Upper lobe of right lung (tissue), 1 donor: Measurements from ENCODE around the gene RAB18. TPM values are rescaled to one million over a fixed set of nuclear protein-coding genes. Genes with fewer than 3 reads are reported as not detected.
A peak's percentile ranks its signal among the peaks of the same experiment; 100 is the strongest.

ENCODE experiments used
- ATAC-seq: fragments of 200-7000 bp; cut with Tn5 transposase; one replicate; pipeline ENCODE4 v1.9.1; 2020; ENCODE audit warnings: mild to moderate bottlenecking, moderate library complexity
- DNase-seq: peaks from one replicate; pipeline ENCODE4 v3.0.0-alpha.2; 2020
- H3K27ac ChIP-seq: fragments of 200-600 bp; one replicate; pipeline ENCODE4 v1.8.0; 2022
- H3K27me3 ChIP-seq: fragments of 200-600 bp; one replicate; pipeline ENCODE4 v1.8.0; 2022; ENCODE audit warnings: mild to moderate bottlenecking
- H3K36me3 ChIP-seq: fragments of 200-600 bp; one replicate; pipeline ENCODE4 v1.8.0; 2022
- H3K4me1 ChIP-seq: fragments of 200-600 bp; one replicate; pipeline ENCODE4 v1.8.0; 2022
- H3K4me3 ChIP-seq: fragments of 200-600 bp; one replicate; pipeline ENCODE4 v1.8.0; 2022; ENCODE audit warnings: mild to moderate bottlenecking
- H3K9me3 ChIP-seq: fragments of 200-600 bp; one replicate; pipeline ENCODE4 v1.8.0; 2022
- intact Hi-C: fragments of 100-400 bp; cut with DNase I; formaldehyde crosslinking; loops from one replicate; pipeline ENCODE4 v1.11.0; 2022
- total RNA-seq: library from RNA; stranded (reverse); fragmentation: NEBNext Ultra II Directional; extraction: Animal tissue kit (Norgen Biotek cat#: 25700); gene quantifications from one replicate; pipeline ENCODE4 v1.2.1, GENCODE V29; 2021
- TF ChIP-seq, protein P1 (sequence below): fragments of 200-600 bp; IDR thresholded peaks from one replicate; pipeline ENCODE4 v1.8.0; 2022; ENCODE audit warnings: antibody characterized with exemption
- donor health status: DM: no; HTN: yes; CAD: no; lungs with severe emphysema.

The RAB18 gene
- total RNA-seq, 1 donor from 2014 or later, result 89.2 TPM

GRCh38 chr10:27547482-27547881 is 43.4 kb downstream of the RAB18 start:
- Histone ChIP-seq H3K4me1 (no peaks in the 10 kb centered on the region), H3K9me3 (no peaks in the 10 kb centered on the region), H3K27ac (no peak overlapping the region), H3K27me3 (no peaks in the 10 kb centered on the region), H3K4me3 (no peak overlapping the region), H3K36me3 (peaks cover 19% of the 10 kb centered on the region)
- intact Hi-C loops, result no loop called here
- TF ChIP-seq, protein P1, sequence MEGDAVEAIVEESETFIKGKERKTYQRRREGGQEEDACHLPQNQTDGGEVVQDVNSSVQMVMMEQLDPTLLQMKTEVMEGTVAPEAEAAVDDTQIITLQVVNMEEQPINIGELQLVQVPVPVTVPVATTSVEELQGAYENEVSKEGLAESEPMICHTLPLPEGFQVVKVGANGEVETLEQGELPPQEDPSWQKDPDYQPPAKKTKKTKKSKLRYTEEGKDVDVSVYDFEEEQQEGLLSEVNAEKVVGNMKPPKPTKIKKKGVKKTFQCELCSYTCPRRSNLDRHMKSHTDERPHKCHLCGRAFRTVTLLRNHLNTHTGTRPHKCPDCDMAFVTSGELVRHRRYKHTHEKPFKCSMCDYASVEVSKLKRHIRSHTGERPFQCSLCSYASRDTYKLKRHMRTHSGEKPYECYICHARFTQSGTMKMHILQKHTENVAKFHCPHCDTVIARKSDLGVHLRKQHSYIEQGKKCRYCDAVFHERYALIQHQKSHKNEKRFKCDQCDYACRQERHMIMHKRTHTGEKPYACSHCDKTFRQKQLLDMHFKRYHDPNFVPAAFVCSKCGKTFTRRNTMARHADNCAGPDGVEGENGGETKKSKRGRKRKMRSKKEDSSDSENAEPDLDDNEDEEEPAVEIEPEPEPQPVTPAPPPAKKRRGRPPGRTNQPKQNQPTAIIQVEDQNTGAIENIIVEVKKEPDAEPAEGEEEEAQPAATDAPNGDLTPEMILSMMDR, result no peak
- ATAC-seq (no peak), DNase-seq (no peak)

- no peaks in the 10 kb centered on the region for H3K9me3 ChIP-seq
- no peak overlapping the region for H3K27ac ChIP-seq
- TF ChIP-seq, protein P1, result no peak
- H3K4me1 ChIP-seq, result no peaks in the 10 kb centered on the region
- no peak overlapping the region for H3K4me3 ChIP-seq
- intact Hi-C loops, result no loop called here
- H3K27me3 ChIP-seq, result no peaks in the 10 kb centered on the region
- no peak for DNase-seq
- H3K36me3 ChIP-seq, result no peaks in the 10 kb centered on the region
- ATAC-seq, result no peak
Observed at GRCh38 chr10:27550823-27551222, 46.7 kb downstream of the RAB18 start.

GRCh38 chr10:27558612-27559020 is 54.5 kb downstream of the RAB18 start:
- intact Hi-C loops, result no loop called here
- Histone ChIP-seq H3K9me3 (no peaks in the 10 kb centered on the region), H3K27me3 (no peaks in the 10 kb centered on the region), H3K4me1 (no peaks in the 10 kb centered on the region), H3K4me3 (no peak overlapping the region), H3K27ac (no peak overlapping the region), H3K36me3 (no peaks in the 10 kb centered on the region)
- DNase-seq (no peak), ATAC-seq (peak; percentile 81)
- TF ChIP-seq, protein P1, result peak; percentile 66

DNA sequence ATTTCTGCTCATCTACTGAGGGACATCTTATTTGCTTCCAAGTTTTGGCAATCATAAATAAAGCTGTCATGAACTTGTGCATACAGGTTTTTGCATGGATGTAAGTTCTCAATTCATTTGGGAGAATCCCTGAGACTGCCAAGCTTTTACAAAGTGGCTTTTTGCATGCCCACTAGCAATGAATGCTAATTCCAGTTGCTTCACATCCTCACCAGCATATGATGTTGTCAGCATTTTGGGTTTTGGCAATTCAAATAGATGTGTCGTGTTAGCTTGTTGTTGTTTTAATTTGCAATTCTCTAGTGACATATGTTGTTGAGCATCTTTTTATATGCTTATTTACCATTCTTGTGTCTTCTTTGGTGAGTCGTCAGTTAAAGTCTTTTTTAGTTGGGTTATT is 57.2 kb downstream of the RAB18 start:
- no peaks in the 10 kb centered on the region for H3K9me3 ChIP-seq
- intact Hi-C loops, result no loop called here
- no peaks in the 10 kb centered on the region for H3K36me3 ChIP-seq
- TF ChIP-seq, protein P1, result no peak
- DNase-seq (no peak), ATAC-seq (no peak)
- no peak overlapping the region for H3K4me3 ChIP-seq
- no peaks in the 10 kb centered on the region for H3K4me1 ChIP-seq
- H3K27ac ChIP-seq, result no peak overlapping the region
- H3K27me3 ChIP-seq, result no peaks in the 10 kb centered on the region

DNA sequence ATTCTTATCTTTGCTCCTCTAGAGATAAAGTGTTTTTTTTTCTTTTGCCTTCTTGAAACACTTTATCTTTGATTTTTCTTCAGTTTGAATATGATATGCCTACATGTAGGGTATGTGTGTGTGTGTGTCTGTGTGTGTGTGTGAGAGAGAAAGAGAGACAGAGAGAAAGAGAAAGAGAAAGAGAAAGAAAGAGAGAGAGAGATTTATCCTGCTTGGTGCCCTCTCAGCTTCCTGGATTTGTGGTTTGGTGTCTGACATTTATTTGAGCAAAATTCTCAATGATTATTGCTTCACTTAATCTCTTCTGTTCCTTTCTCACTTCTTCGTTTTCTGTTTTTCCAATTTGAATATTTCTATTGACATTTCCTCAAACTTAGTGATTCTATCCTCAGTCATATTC is 60.3 kb downstream of the RAB18 start:
- no peaks in the 10 kb centered on the region for H3K36me3 ChIP-seq
- no peak overlapping the region for H3K4me3 ChIP-seq
- no peaks in the 10 kb centered on the region for H3K9me3 ChIP-seq
- DNase-seq (no peak), ATAC-seq (no peak)
- no peaks in the 10 kb centered on the region for H3K27me3 ChIP-seq
- TF ChIP-seq, protein P1, result no peak
- H3K27ac ChIP-seq, result no peak overlapping the region
- intact Hi-C loops, result no loop called here
- no peaks in the 10 kb centered on the region for H3K4me1 ChIP-seq

GRCh38 chr10:27564880-27565279 is 60.8 kb downstream of the RAB18 start:
- Histone ChIP-seq H3K27ac (no peak overlapping the region), H3K9me3 (no peaks in the 10 kb centered on the region), H3K4me1 (no peaks in the 10 kb centered on the region), H3K4me3 (no peak overlapping the region), H3K27me3 (no peaks in the 10 kb centered on the region), H3K36me3 (no peaks in the 10 kb centered on the region)
- intact Hi-C loops, result no loop called here
- ATAC-seq (no peak), DNase-seq (no peak)
- TF ChIP-seq, protein P1, result no peak
